ENCODE data around the gene SMPDL3B. TPM values are rescaled to one million over a fixed set of nuclear protein-coding genes. Genes with fewer than 3 reads are reported as not detected.

Gene SMPDL3B
- total RNA-seq, 1 experiment from 2014 or later: 31.6 TPM

DNA sequence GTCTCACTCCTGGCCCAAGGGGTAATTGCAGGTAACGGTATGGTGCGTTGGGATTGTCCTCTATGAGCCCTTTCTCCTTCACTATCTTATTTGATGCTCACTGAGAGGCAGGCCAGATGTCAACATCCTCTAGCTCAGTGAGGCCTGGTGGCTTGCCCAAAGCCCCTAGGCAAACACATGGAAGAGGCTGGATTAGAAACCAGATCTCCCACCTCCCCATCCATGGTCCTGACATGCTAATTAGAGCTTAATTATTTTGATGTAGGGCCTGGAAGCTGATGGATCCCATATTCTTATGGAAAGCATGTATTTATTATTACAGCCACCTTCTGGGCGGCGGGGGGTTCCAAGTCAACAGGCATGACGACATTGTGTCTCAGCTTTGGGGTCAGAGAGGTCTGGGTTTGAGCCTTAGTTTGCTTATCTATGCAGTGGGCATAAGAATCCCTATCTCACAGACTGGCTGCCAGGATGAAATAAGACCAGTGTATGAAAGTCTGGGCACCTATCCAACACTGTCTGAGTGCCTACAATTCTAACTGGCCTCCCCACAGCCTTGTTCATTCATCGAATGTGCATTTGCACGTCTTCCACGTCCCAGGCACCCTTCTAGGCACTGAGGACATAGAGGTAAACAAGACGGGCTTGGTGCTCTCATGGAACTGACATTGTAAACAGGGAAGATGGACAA lies 6.2 kb downstream of the SMPDL3B start:
- POLR2A ChIA-PET: no interaction called here
- Mint-ChIP-seq H3K27me3 (ENCODE audit: low read depth) (no peaks in the 10 kb centered on the region; the same call in 1 of the 2 replicates), H3K4me1 (peaks cover 28% of the 10 kb centered on the region), H3K36me3 (no peaks in the 10 kb centered on the region; the same call in 1 of the 2 replicates), H3K27ac (peak overlapping the region; percentile 31; the same call in 1 of the 2 replicates), H3K9me3 (no peaks in the 10 kb centered on the region), H3K4me3 (no peak overlapping the region)
- DNase-seq (ENCODE audit: low spot score) (no peak), ATAC-seq (no peak)
- TF ChIP-seq RORB (CRISPR knock-in tag; IDR thresholded peaks at IDR 0.05): no peak
- CTCF ChIA-PET: interaction anchor here (0.5 to 2.5 kb wide), 13 partner anchors 8 to 224 kb away, joined by 3 to 17 read pairs (median 4); partner anchors contain the start of genes EYA3, STX12 and XKR8

DNA sequence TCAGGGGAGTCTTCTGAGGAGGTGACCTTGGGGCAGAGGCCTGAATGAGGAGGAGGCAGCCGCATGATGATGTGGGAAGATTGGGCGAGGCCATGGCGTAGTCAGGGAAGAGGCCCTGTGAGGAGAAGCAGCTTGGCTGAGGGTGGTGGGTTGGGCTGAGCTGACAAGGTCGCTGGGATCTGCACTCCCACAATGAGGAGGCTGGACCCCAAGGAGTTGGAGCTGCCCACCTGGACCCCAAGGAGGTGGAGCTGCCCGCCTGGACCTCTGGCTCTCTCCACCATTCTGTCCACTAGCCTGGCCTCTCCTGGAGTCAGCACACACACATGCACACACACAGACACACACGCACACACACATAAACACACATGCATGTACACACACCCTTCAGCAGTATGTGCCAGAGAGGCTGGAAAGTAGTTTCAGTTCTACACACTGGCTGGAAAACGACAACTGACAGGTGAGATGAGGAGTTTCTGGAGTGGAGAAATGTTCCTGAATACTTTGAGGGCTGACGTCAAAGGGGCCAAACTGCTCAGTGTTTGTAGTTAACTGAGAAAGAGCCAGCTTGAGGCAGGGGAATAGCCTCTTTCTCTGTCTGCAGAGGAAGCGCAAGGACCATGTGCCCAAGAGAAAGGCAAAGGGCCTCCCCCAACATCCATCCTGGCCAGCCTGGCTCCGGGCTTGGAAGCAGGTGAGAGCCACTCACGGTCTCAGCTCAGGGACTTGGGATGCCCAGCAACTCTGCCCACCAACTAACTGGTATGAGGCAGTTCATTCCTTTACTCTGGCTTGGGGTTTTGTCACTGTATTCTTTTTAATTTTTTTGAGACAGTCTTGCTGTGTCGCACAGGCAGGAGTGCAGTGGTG lies 7.1 kb downstream of the SMPDL3B start:
- POLR2A ChIA-PET: no interaction called here
- H3K4me3 Mint-ChIP-seq: no peak overlapping the region
- no peaks in the 10 kb centered on the region for H3K27me3 Mint-ChIP-seq (ENCODE audit: low read depth)
- TF ChIP-seq ZNF121 (CRISPR knock-in tag; IDR thresholded peaks at IDR 0.05): no peak
- no peak for TF ChIP-seq PRRX2 (CRISPR knock-in tag; IDR thresholded peaks at IDR 0.05)
- TF ChIP-seq FOXP1 (CRISPR knock-in tag; IDR thresholded peaks at IDR 0.05; ENCODE audit: borderline replicate concordance): no peak
- no peak for TF ChIP-seq SMAD4 (CRISPR knock-in tag; IDR thresholded peaks at IDR 0.05)
- TF ChIP-seq, protein P1, sequence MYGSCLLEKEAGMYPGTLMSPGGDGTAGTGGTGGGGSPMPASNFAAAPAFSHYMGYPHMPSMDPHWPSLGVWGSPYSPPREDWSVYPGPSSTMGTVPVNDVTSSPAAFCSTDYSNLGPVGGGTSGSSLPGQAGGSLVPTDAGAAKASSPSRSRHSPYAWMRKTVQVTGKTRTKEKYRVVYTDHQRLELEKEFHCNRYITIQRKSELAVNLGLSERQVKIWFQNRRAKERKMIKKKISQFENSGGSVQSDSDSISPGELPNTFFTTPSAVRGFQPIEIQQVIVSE (CRISPR knock-in tag; IDR thresholded peaks at IDR 0.05; ENCODE audit: borderline replicate concordance): no peak
- TF ChIP-seq NR1H2 (CRISPR knock-in tag; IDR thresholded peaks at IDR 0.05): no peak
- TF ChIP-seq, protein P2, sequence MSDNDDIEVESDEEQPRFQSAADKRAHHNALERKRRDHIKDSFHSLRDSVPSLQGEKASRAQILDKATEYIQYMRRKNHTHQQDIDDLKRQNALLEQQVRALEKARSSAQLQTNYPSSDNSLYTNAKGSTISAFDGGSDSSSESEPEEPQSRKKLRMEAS (CRISPR knock-in tag; IDR thresholded peaks at IDR 0.05): no peak
- TF ChIP-seq, protein P3, sequence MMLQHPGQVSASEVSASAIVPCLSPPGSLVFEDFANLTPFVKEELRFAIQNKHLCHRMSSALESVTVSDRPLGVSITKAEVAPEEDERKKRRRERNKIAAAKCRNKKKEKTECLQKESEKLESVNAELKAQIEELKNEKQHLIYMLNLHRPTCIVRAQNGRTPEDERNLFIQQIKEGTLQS (CRISPR knock-in tag; conservative IDR thresholded peaks at IDR 0.05): no peak
- TF ChIP-seq, protein P4, sequence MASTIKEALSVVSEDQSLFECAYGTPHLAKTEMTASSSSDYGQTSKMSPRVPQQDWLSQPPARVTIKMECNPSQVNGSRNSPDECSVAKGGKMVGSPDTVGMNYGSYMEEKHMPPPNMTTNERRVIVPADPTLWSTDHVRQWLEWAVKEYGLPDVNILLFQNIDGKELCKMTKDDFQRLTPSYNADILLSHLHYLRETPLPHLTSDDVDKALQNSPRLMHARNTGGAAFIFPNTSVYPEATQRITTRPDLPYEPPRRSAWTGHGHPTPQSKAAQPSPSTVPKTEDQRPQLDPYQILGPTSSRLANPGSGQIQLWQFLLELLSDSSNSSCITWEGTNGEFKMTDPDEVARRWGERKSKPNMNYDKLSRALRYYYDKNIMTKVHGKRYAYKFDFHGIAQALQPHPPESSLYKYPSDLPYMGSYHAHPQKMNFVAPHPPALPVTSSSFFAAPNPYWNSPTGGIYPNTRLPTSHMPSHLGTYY (CRISPR knock-in tag; IDR thresholded peaks at IDR 0.05): no peak
- TF ChIP-seq, protein P5, sequence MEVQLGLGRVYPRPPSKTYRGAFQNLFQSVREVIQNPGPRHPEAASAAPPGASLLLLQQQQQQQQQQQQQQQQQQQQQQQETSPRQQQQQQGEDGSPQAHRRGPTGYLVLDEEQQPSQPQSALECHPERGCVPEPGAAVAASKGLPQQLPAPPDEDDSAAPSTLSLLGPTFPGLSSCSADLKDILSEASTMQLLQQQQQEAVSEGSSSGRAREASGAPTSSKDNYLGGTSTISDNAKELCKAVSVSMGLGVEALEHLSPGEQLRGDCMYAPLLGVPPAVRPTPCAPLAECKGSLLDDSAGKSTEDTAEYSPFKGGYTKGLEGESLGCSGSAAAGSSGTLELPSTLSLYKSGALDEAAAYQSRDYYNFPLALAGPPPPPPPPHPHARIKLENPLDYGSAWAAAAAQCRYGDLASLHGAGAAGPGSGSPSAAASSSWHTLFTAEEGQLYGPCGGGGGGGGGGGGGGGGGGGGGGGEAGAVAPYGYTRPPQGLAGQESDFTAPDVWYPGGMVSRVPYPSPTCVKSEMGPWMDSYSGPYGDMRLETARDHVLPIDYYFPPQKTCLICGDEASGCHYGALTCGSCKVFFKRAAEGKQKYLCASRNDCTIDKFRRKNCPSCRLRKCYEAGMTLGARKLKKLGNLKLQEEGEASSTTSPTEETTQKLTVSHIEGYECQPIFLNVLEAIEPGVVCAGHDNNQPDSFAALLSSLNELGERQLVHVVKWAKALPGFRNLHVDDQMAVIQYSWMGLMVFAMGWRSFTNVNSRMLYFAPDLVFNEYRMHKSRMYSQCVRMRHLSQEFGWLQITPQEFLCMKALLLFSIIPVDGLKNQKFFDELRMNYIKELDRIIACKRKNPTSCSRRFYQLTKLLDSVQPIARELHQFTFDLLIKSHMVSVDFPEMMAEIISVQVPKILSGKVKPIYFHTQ (CRISPR knock-in tag; IDR thresholded peaks at IDR 0.05): no peak
- no peak for TF ChIP-seq ZNF423 (CRISPR knock-in tag; IDR thresholded peaks at IDR 0.05)
- no peak for TF ChIP-seq JUN (CRISPR knock-in tag; IDR thresholded peaks at IDR 0.05)
- no peak for TF ChIP-seq TEAD1 (CRISPR knock-in tag; IDR thresholded peaks at IDR 0.05)
- TF ChIP-seq CREM (CRISPR knock-in tag; IDR thresholded peaks at IDR 0.05): no peak
- no peak for TF ChIP-seq ELF4 (CRISPR knock-in tag; IDR thresholded peaks at IDR 0.05; ENCODE audit: low read depth)
- no peak for TF ChIP-seq NFATC4 (CRISPR knock-in tag; IDR thresholded peaks at IDR 0.05)
- TF ChIP-seq, protein P6, sequence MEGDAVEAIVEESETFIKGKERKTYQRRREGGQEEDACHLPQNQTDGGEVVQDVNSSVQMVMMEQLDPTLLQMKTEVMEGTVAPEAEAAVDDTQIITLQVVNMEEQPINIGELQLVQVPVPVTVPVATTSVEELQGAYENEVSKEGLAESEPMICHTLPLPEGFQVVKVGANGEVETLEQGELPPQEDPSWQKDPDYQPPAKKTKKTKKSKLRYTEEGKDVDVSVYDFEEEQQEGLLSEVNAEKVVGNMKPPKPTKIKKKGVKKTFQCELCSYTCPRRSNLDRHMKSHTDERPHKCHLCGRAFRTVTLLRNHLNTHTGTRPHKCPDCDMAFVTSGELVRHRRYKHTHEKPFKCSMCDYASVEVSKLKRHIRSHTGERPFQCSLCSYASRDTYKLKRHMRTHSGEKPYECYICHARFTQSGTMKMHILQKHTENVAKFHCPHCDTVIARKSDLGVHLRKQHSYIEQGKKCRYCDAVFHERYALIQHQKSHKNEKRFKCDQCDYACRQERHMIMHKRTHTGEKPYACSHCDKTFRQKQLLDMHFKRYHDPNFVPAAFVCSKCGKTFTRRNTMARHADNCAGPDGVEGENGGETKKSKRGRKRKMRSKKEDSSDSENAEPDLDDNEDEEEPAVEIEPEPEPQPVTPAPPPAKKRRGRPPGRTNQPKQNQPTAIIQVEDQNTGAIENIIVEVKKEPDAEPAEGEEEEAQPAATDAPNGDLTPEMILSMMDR (IDR thresholded peaks at IDR 0.05): no peak
- TF ChIP-seq MYBL2 (CRISPR knock-in tag; IDR thresholded peaks at IDR 0.05): no peak
- TF ChIP-seq ZBTB21 (CRISPR knock-in tag; IDR thresholded peaks at IDR 0.05; ENCODE audit: borderline replicate concordance): no peak
- TF ChIP-seq, protein P7, sequence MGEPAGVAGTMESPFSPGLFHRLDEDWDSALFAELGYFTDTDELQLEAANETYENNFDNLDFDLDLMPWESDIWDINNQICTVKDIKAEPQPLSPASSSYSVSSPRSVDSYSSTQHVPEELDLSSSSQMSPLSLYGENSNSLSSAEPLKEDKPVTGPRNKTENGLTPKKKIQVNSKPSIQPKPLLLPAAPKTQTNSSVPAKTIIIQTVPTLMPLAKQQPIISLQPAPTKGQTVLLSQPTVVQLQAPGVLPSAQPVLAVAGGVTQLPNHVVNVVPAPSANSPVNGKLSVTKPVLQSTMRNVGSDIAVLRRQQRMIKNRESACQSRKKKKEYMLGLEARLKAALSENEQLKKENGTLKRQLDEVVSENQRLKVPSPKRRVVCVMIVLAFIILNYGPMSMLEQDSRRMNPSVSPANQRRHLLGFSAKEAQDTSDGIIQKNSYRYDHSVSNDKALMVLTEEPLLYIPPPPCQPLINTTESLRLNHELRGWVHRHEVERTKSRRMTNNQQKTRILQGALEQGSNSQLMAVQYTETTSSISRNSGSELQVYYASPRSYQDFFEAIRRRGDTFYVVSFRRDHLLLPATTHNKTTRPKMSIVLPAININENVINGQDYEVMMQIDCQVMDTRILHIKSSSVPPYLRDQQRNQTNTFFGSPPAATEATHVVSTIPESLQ (CRISPR knock-in tag; IDR thresholded peaks at IDR 0.05): no peak
- no peak for ATAC-seq
- H3K36me3 Mint-ChIP-seq: peaks cover 3% of the 10 kb centered on the region
- CTCF ChIA-PET: interaction anchor here (2.5 kb wide), 1 partner anchor 18 kb away, joined by 17 read pairs; the partner anchor contains the start of gene XKR8
- no peaks in the 10 kb centered on the region for H3K9me3 Mint-ChIP-seq
- H3K4me1 Mint-ChIP-seq: peaks cover 22% of the 10 kb centered on the region
- H3K27ac Mint-ChIP-seq: peak overlapping the region; percentile 31; the same call in 1 of the 2 replicates
- no peak for DNase-seq (ENCODE audit: low spot score)
